Skin epidermis (tissue), 12 donors: Measurements from ENCODE around the gene MAML2.

Experiments used
- H3K27ac ChIP-seq, 21 experiments: fragments of 200-600 bp; sonication (generic) in 11 of 21; one replicate each; pipeline ENCODE4 v1.5.0; 2020; ENCODE audit warnings: mild to moderate bottlenecking in 3 of 21, inconsistent platforms in 2 of 21, moderate library complexity in 2 of 21
- H3K4me3 ChIP-seq, 7 experiments: fragments of 200-600 bp; sonication (generic) in 2 of 7; one replicate each; pipeline ENCODE4 v1.5.0; 2020; ENCODE audit warnings: inconsistent platforms in 2 of 7, mild to moderate bottlenecking in 2 of 7, moderate library complexity in 1 of 7

Gene MAML2

GRCh38 chr11:96082002-96082899 is 260.7 kb downstream of the MAML2 start:
- no peak overlapping the region for H3K27ac ChIP-seq

GRCh38 chr11:96081561-96081960 is 261.4 kb downstream of the MAML2 start:
- no peak overlapping the region for H3K4me3 ChIP-seq
- no peak overlapping the region for H3K27ac ChIP-seq

More at GRCh38 chr11:96082002-96082899, 260.7 kb downstream of the MAML2 start:
- H3K4me3 ChIP-seq = no peak overlapping the region

- no peak overlapping the region for H3K27ac ChIP-seq
- H3K4me3 ChIP-seq = no peak overlapping the region
Measured at GRCh38 chr11:96079691-96080090, 263.3 kb downstream of the MAML2 start.

- peak overlapping the region in 11 of 21 experiments; percentile 1 to 69 (median 23) for H3K27ac ChIP-seq
- H3K4me3 ChIP-seq = no peak overlapping the region
Measured at GRCh38 chr11:96075532-96075959, 267.4 kb downstream of the MAML2 start.

- Histone ChIP-seq H3K27ac (peak overlapping the region in 8 of 21 experiments; percentile 1 to 69 (median 22)), H3K4me3 (no peak overlapping the region)
Measured at GRCh38 chr11:96074551-96075310, 268.3 kb downstream of the MAML2 start.

- Histone ChIP-seq H3K4me3 (no peak overlapping the region), H3K27ac (no peak overlapping the region)
Measured at GRCh38 chr11:96073536-96073935, 269.5 kb downstream of the MAML2 start.

- Histone ChIP-seq H3K27ac (no peak overlapping the region), H3K4me3 (no peak overlapping the region)
Measured at GRCh38 chr11:96072592-96072991, 270.4 kb downstream of the MAML2 start.

- H3K27ac ChIP-seq = no peak overlapping the region
- no peak overlapping the region for H3K4me3 ChIP-seq
Measured at GRCh38 chr11:96070453-96070852, 272.5 kb downstream of the MAML2 start.

GRCh38 chr11:96067160-96067559 is 275.8 kb downstream of the MAML2 start:
- Histone ChIP-seq H3K4me3 (no peak overlapping the region), H3K27ac (no peak overlapping the region)

- Histone ChIP-seq H3K27ac (peak overlapping the region in 3 of 21 experiments; percentile 33 to 41 (median 33)), H3K4me3 (no peak overlapping the region)
Measured at GRCh38 chr11:96065379-96065778, 277.6 kb downstream of the MAML2 start.

GRCh38 chr11:96063886-96064285 is 279.1 kb downstream of the MAML2 start:
- H3K27ac ChIP-seq = no peak overlapping the region
- H3K4me3 ChIP-seq = no peak overlapping the region

- Histone ChIP-seq H3K27ac (no peak overlapping the region), H3K4me3 (no peak overlapping the region)
Measured at GRCh38 chr11:96063053-96063452, 279.9 kb downstream of the MAML2 start.

GRCh38 chr11:96062134-96062533 is 280.9 kb downstream of the MAML2 start:
- H3K4me3 ChIP-seq = no peak overlapping the region
- H3K27ac ChIP-seq = peak overlapping the region in 3 of 21 experiments; percentile 28 to 39 (median 36)

GRCh38 chr11:96061730-96062129 is 281.3 kb downstream of the MAML2 start:
- Histone ChIP-seq H3K27ac (peak overlapping the region in 1 of 21 experiments; percentile 2), H3K4me3 (no peak overlapping the region)

GRCh38 chr11:96061069-96061468 is 281.9 kb downstream of the MAML2 start:
- no peak overlapping the region for H3K4me3 ChIP-seq

GRCh38 chr11:96057502-96057901 is 285.5 kb downstream of the MAML2 start:
- no peak overlapping the region for H3K4me3 ChIP-seq

More at GRCh38 chr11:96061069-96061468, 281.9 kb downstream of the MAML2 start:
- H3K27ac ChIP-seq = peak overlapping the region in 3 of 21 experiments; percentile 2 to 16 (median 16)

GRCh38 chr11:96056576-96056975 is 286.4 kb downstream of the MAML2 start:
- peak overlapping the region in 3 of 21 experiments; percentile 2 to 70 (median 19) for H3K27ac ChIP-seq
- no peak overlapping the region for H3K4me3 ChIP-seq

More at GRCh38 chr11:96057502-96057901, 285.5 kb downstream of the MAML2 start:
- peak overlapping the region in 1 of 21 experiments; percentile 12 for H3K27ac ChIP-seq

GRCh38 chr11:96055706-96056387 is 287.1 kb downstream of the MAML2 start:
- no peak overlapping the region for H3K4me3 ChIP-seq
- H3K27ac ChIP-seq = peak overlapping the region in 12 of 21 experiments; percentile 1 to 70 (median 28)

- peak overlapping the region in 12 of 21 experiments; percentile 1 to 70 (median 28) for H3K27ac ChIP-seq
- no peak overlapping the region for H3K4me3 ChIP-seq
Measured at GRCh38 chr11:96054870-96055705, 287.9 kb downstream of the MAML2 start.
